HEK293 (cell line): Measurements from ENCODE around the gene BPIFB4.
A peak's percentile ranks its signal among the peaks of the same experiment; 100 is the strongest.

ENCODE experiments used
- CTCF ChIA-PET: fragments of 350-600 bp; formaldehyde crosslinking; extraction: SDS; loops from one replicate; lab custom pipeline; 2021; ENCODE audit warnings: antibody characterized with exemption; lab: Yijun Ruan, JAX
- POLR2A ChIA-PET: fragments of 300-600 bp; formaldehyde crosslinking; extraction: SDS; loops from one replicate; lab custom pipeline; 2020; ENCODE audit warnings: antibody characterized with exemption, inconsistent platforms; lab: Yijun Ruan, JAX
- H3K27ac ChIP-seq: fragments of 200-500 bp; sonication (Bioruptor generic); 2 replicates; pipeline ENCODE4 v1.5.1; 2014; ENCODE audit warnings: low read depth, low read length, control low read depth, inconsistent platforms; ENCODE audit errors: extremely low read depth
- H3K36me3 ChIP-seq, 2 experiments: fragments of 200-500 bp in 1 of 2; sonication (Bioruptor generic) in 1 of 2; 1 replicate in 1 of 2; 2 replicates in 1 of 2; pipeline ENCODE4 v1.5.1; 2014 to 2017; ENCODE audit warnings: inconsistent platforms in 2 of 2, low read length in 2 of 2; ENCODE audit not compliant: control insufficient read depth in 2 of 2, insufficient read depth in 1 of 2
- H3K4me1 ChIP-seq: fragments of 200-500 bp; sonication (Bioruptor generic); 2 replicates; pipeline ENCODE4 v1.5.1; 2014; ENCODE audit warnings: mild to moderate bottlenecking, low read length, inconsistent platforms; ENCODE audit not compliant: control insufficient read depth, insufficient read depth
- H3K4me3 ChIP-seq: 2 replicates; pipeline ENCODE4 v1.5.1; 2011; ENCODE audit warnings: low read depth, mild to moderate bottlenecking, control low read depth, low read length, moderate library complexity
- H3K9me3 ChIP-seq: fragments of 200-500 bp; sonication (Bioruptor generic); 2 replicates; pipeline ENCODE4 v1.5.1; 2014; ENCODE audit warnings: low read depth, low read length, inconsistent platforms; ENCODE audit not compliant: control insufficient read depth, insufficient read depth
- IKZF3 ChIP-seq: fragments of 450-650 bp; IDR thresholded peaks from 2 replicates; pipeline ENCODE4 v1.5.0; 2018; ENCODE audit warnings: missing biosample characterization, mild to moderate bottlenecking, missing genetic modification characterization, moderate library complexity
- MZF1 ChIP-seq: fragments of 450-650 bp; formaldehyde crosslinking; IDR thresholded peaks from 2 replicates; pipeline ENCODE4 v1.5.1; 2017; ENCODE audit warnings: missing biosample characterization, missing genetic modification characterization, borderline replicate concordance
- PRDM1 ChIP-seq: fragments of 450-650 bp; formaldehyde crosslinking; IDR thresholded peaks from 2 replicates; pipeline ENCODE4; 2016; ENCODE audit warnings: missing biosample characterization, missing genetic modification characterization
- ZBTB20 ChIP-seq: fragments of 450-650 bp; formaldehyde crosslinking; IDR thresholded peaks from 2 replicates; pipeline ENCODE4 v1.5.1; 2016; ENCODE audit warnings: missing biosample characterization, missing genetic modification characterization
- ZEB2 ChIP-seq: fragments of 450-650 bp; formaldehyde crosslinking; IDR thresholded peaks from 2 replicates; pipeline ENCODE4 v1.5.1; 2016; ENCODE audit warnings: missing biosample characterization, missing genetic modification characterization
- ZNF114 ChIP-seq: fragments of 450-650 bp; formaldehyde crosslinking; IDR thresholded peaks from 2 replicates; pipeline ENCODE4 v1.5.0; 2017; ENCODE audit warnings: missing biosample characterization, missing genetic modification characterization
- ZNF121 ChIP-seq: fragments of 450-650 bp; formaldehyde crosslinking; IDR thresholded peaks from 2 replicates; pipeline ENCODE4 v1.5.1; 2016; ENCODE audit warnings: missing biosample characterization, missing genetic modification characterization
- ZNF248 ChIP-seq: fragments of 450-650 bp; formaldehyde crosslinking; IDR thresholded peaks from 2 replicates; pipeline ENCODE4 v1.5.1; 2017; ENCODE audit warnings: missing biosample characterization, missing genetic modification characterization
- ZNF292 ChIP-seq: fragments of 450-650 bp; formaldehyde crosslinking; IDR thresholded peaks from 2 replicates; pipeline ENCODE4 v1.5.1; 2016; ENCODE audit warnings: low read depth, missing biosample characterization, missing genetic modification characterization, borderline replicate concordance
- ZNF335 ChIP-seq: fragments of 450-650 bp; formaldehyde crosslinking; conservative IDR thresholded peaks from 2 replicates; pipeline ENCODE4 v1.5.1; 2016; ENCODE audit warnings: missing biosample characterization, missing genetic modification characterization
- ZNF37A ChIP-seq: fragments of 450-650 bp; IDR thresholded peaks from 2 replicates; pipeline ENCODE4 v1.5.1; 2018; ENCODE audit warnings: missing biosample characterization, missing genetic modification characterization
- ZNF423 ChIP-seq: fragments of 450-650 bp; formaldehyde crosslinking; IDR thresholded peaks from 2 replicates; pipeline ENCODE4 v1.5.1; 2016; ENCODE audit warnings: missing biosample characterization, missing genetic modification characterization
- ZNF548 ChIP-seq: fragments of 450-650 bp; formaldehyde crosslinking; IDR thresholded peaks from 2 replicates; pipeline ENCODE4 v1.5.1; 2016; ENCODE audit warnings: missing biosample characterization, missing genetic modification characterization
- ZNF571 ChIP-seq: fragments of 450-650 bp; formaldehyde crosslinking; IDR thresholded peaks from 2 replicates; pipeline ENCODE4 v1.5.0; 2017; ENCODE audit warnings: missing biosample characterization, missing genetic modification characterization
- ZNF600 ChIP-seq: fragments of 450-650 bp; formaldehyde crosslinking; IDR thresholded peaks from 2 replicates; pipeline ENCODE4 v1.5.1; 2016; ENCODE audit warnings: missing biosample characterization, missing genetic modification characterization
- ZNF623 ChIP-seq: fragments of 450-650 bp; formaldehyde crosslinking; IDR thresholded peaks from 2 replicates; pipeline ENCODE4 v1.5.1; 2016; ENCODE audit warnings: missing biosample characterization, missing genetic modification characterization
- ZNF624 ChIP-seq: fragments of 450-650 bp; formaldehyde crosslinking; IDR thresholded peaks from 2 replicates; pipeline ENCODE4 v1.5.1; 2017; ENCODE audit warnings: missing biosample characterization, missing genetic modification characterization
- ZNF747 ChIP-seq: fragments of 450-650 bp; formaldehyde crosslinking; IDR thresholded peaks from 2 replicates; pipeline ENCODE4 v1.5.1; 2016; ENCODE audit warnings: missing biosample characterization, missing genetic modification characterization
- ZNF768 ChIP-seq: fragments of 450-650 bp; formaldehyde crosslinking; IDR thresholded peaks from 2 replicates; pipeline ENCODE4 v1.5.1; 2018; ENCODE audit warnings: missing biosample characterization, mild to moderate bottlenecking, missing genetic modification characterization
- ZNF776 ChIP-seq: fragments of 450-650 bp; formaldehyde crosslinking; IDR thresholded peaks from 2 replicates; pipeline ENCODE4 v1.5.0; 2017; ENCODE audit warnings: missing biosample characterization, missing genetic modification characterization, borderline replicate concordance
- TF ChIP-seq, protein P1 (sequence below): fragments of 450-650 bp; formaldehyde crosslinking; IDR thresholded peaks from 2 replicates; pipeline ENCODE4 v1.5.1; 2016; ENCODE audit warnings: missing biosample characterization, missing genetic modification characterization
- TF ChIP-seq, protein P2 (sequence below): fragments of 450-650 bp; formaldehyde crosslinking; IDR thresholded peaks from 2 replicates; pipeline ENCODE4 v1.5.1; 2016; ENCODE audit warnings: missing biosample characterization, missing genetic modification characterization
- TF ChIP-seq, protein P3 (sequence below): fragments of 450-650 bp; formaldehyde crosslinking; IDR thresholded peaks from 2 replicates; pipeline ENCODE4 v1.5.1; 2016; ENCODE audit warnings: missing biosample characterization, missing genetic modification characterization

The BPIFB4 gene

DNA sequence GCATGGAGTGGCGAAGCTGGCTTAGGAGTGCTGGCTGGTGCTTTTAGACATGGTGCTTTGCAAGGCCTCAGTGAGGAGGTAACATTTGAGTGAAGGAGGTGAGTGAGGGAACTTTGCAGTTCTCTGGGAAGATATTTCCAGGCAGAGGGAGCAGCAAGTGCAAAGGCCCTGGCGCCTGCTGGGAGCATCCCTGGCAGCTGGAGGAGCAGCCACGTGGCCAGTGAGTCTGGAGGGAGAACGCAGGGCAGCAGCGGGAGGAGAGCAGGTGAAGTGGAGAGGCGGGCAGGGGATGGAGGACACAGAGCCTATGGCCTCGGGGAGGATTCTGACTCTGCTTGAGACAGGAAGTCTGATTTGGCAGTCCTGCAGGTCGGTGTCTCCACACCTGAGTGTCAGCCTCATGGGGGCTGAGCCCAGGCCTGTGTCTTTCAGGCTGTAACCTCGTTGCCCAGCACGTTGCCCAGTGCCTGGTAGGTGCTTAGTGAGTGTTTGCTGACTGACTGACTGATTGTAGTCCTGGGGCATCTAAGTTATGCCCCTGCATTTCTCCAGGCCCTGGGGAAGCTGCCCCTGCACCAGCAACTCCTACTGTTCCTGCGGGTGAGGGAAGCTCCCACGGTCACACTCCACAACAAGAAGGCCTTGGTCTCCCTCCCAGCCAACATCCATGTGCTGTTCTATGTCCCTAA, 11.0 kb upstream of the BPIFB4 start:
- CTCF ChIA-PET, result interaction anchor here (0.7 to 1.4 kb wide), 2 partner anchors 166 to 168 kb away, joined by 3 to 6 read pairs; no protein-coding TSS in a partner anchor
- H3K36me3 ChIP-seq, result no peaks in the 10 kb centered on the region
- no peak overlapping the region for H3K27ac ChIP-seq
- H3K4me1 ChIP-seq, result no peaks in the 10 kb centered on the region
- no peaks in the 10 kb centered on the region for H3K9me3 ChIP-seq
- no peak overlapping the region for H3K4me3 ChIP-seq
- POLR2A ChIA-PET, result no interaction called here
- TF ChIP-seq ZNF571 (tag by site-specific recombination) (no peak), ZNF623 (tag by site-specific recombination) (peak; percentile 63)

DNA sequence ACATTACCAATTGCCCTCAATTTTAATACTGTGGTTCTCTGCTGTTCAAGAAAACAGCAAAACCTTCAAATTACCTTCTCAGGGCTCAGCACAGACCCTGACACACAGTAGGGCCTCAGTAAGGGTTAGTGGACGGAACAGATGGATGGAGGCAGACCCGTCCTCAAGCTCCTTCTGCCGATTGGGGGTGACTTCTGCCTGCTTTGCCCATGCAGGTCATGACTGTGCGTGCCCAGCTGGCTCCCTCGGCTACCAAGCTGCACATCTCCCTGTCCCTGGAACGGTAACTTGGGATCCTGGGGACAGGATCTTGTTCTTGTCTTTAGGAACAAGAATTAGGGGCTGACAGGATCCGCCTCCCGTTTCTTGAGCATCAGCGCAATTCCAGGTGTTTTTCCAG, 9.8 kb upstream of the BPIFB4 start:
- Histone ChIP-seq H3K27ac (no peak overlapping the region), H3K9me3 (no peaks in the 10 kb centered on the region)
- CTCF ChIA-PET, result no interaction called here
- no peak for TF ChIP-seq MZF1 (tag by site-specific recombination)
- TF ChIP-seq ZNF776 (tag by site-specific recombination), result no peak
- no peak for TF ChIP-seq ZEB2 (tag by site-specific recombination)
- no peak for TF ChIP-seq ZNF248 (tag by site-specific recombination)
- TF ChIP-seq, protein P1, sequence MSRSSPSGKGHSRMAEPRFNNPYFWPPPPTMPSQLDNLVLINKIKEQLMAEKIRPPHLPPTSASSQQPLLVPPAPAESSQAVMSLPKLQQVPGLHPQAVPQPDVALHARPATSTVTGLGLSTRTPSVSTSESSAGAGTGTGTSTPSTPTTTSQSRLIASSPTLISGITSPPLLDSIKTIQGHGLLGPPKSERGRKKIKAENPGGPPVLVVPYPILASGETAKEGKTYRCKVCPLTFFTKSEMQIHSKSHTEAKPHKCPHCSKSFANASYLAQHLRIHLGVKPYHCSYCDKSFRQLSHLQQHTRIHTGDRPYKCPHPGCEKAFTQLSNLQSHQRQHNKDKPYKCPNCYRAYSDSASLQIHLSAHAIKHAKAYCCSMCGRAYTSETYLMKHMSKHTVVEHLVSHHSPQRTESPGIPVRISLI, result no peak
- TF ChIP-seq IKZF3 (tag by site-specific recombination), result no peak
- no peak for TF ChIP-seq ZNF292 (tag by site-specific recombination)
- TF ChIP-seq ZNF571 (tag by site-specific recombination), result no peak
- TF ChIP-seq ZNF624, result no peak
- TF ChIP-seq, protein P2, sequence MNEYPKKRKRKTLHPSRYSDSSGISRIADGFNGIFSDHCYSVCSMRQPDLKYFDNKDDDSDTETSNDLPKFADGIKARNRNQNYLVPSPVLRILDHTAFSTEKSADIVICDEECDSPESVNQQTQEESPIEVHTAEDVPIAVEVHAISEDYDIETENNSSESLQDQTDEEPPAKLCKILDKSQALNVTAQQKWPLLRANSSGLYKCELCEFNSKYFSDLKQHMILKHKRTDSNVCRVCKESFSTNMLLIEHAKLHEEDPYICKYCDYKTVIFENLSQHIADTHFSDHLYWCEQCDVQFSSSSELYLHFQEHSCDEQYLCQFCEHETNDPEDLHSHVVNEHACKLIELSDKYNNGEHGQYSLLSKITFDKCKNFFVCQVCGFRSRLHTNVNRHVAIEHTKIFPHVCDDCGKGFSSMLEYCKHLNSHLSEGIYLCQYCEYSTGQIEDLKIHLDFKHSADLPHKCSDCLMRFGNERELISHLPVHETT (tag by site-specific recombination), result no peak
- TF ChIP-seq, protein P3, sequence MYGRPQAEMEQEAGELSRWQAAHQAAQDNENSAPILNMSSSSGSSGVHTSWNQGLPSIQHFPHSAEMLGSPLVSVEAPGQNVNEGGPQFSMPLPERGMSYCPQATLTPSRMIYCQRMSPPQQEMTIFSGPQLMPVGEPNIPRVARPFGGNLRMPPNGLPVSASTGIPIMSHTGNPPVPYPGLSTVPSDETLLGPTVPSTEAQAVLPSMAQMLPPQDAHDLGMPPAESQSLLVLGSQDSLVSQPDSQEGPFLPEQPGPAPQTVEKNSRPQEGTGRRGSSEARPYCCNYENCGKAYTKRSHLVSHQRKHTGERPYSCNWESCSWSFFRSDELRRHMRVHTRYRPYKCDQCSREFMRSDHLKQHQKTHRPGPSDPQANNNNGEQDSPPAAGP (tag by site-specific recombination), result no peak
- TF ChIP-seq, all 188 proteins: peak for 0
- H3K36me3 ChIP-seq, result no peaks in the 10 kb centered on the region
- POLR2A ChIA-PET, result no interaction called here
- H3K4me3 ChIP-seq, result no peak overlapping the region
- H3K4me1 ChIP-seq, result no peaks in the 10 kb centered on the region

DNA sequence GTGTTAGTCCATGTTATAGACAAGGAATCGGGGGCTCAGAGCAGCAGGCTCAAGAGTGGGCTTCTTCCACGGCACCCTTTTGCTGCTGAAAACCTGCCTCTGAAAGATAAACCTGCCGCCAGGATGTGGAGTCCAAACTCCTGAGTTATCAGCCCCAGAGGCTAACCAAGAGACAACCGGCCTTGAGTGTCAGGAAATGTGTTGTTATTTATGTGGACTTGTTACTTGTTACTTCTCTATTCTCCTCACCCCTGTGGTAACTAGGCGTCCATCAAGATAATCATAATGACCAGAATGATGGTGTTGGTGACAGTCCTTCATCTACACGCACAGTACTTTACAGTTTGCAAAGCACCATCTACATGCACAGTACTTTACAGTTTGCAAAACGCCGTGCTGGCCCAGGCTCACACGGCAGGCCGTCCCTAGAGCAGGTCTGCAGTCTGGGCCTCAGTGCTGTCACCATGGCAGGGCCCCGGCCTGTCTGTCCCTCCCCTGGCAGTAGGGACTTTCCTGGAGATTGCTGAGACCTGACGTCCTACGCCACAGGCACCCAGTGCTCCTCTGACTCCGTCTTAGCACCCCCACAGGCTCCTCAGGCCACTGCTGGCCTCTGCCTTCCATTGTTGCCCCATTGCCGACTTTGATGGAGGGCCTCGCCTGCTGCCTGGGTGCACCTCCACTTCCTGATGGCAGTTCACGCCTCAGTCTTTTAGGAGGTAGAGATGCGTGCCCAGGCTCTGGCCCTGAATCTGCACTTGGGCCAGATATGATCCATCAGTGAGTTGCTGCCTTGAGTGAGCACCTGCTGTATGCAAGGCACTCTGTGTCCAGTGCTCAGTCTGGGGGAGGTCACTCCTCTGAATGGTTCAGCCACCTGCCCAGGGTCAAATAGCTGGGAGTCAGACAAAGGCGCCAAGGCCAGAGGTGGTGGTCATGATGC, 9.1 kb upstream of the BPIFB4 start:
- Histone ChIP-seq H3K9me3 (no peaks in the 10 kb centered on the region), H3K36me3 (no peaks in the 10 kb centered on the region), H3K27ac (no peak overlapping the region), H3K4me1 (no peaks in the 10 kb centered on the region), H3K4me3 (no peak overlapping the region)
- CTCF ChIA-PET, result no interaction called here
- POLR2A ChIA-PET, result interaction anchor here (1.1 kb wide), 1 partner anchor 923 kb away, joined by 4 read pairs; no protein-coding TSS in a partner anchor
- TF ChIP-seq ZNF37A (tag by site-specific recombination) (no peak), ZNF600 (no peak), ZNF768 (tag by site-specific recombination) (no peak), PRDM1 (no peak), ZNF114 (tag by site-specific recombination) (no peak), ZBTB20 (tag by site-specific recombination) (no peak), ZNF335 (tag by site-specific recombination) (no peak), ZNF121 (tag by site-specific recombination) (no peak), ZNF747 (tag by site-specific recombination) (no peak), IKZF3 (tag by site-specific recombination) (no peak), ZNF548 (no peak), ZNF423 (tag by site-specific recombination) (no peak)
